ENCODE results near the gene LCTL. TPM values are rescaled to one million over a fixed set of nuclear protein-coding genes. Genes with fewer than 3 reads are reported as not detected.

Gene LCTL
- total RNA-seq, 1 experiment from 2014 or later = not detected

DNA sequence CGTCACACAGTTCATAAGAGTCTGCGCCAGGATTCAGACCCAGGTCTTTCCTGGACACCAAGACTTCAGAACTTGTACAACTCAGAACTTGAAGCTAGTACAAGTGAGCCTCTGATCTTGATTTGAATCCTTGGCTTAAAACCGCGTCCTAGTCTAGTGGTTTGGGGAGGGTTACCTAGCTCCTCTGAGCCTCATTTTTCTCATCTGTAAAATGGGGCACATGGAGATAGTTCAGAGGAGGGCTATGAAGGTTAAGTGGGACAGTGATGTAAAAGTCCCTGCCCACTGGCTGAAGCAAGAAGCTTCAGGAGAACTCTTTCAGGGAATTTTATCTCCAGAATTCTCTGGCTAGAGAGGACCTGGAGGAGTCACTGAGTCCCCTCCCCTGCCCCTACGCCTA is 48.7 kb upstream of the LCTL start:
- Histone ChIP-seq H3K27ac (ENCODE audit: low read length) (no peak overlapping the region), H3K4me3 (ENCODE audit: low read depth in 2 of 2, low read length in 2 of 2) (no peak overlapping the region), H3K4me1 (ENCODE audit: control insufficient read depth, insufficient read depth, low read length) (peaks cover 16% of the 10 kb centered on the region), H3K9me3 (ENCODE audit: control insufficient read depth, insufficient read depth, low read depth, low read length) (no peaks in the 10 kb centered on the region), H3K27me3 (ENCODE audit: control insufficient read depth, insufficient read depth, low read length) (no peaks in the 10 kb centered on the region), H3K36me3 (ENCODE audit: control insufficient read depth, insufficient read depth, low read length) (no peaks in the 10 kb centered on the region)
- DNase-seq (ENCODE audit: low read depth, low spot score) = no peak
- intact Hi-C loops (cut with micrococcal nuclease; ENCODE audit: unreplicated experiment) (no loop called here), in situ Hi-C loops (cut with HindIII; ENCODE audit: low pct_unique_long_range_greater_than_20kb, low sequenced_read_pairs) (no loop called here)
- ChIA-PET CTCF (interaction anchor here (0.9 kb wide), 1 partner anchor 84 kb away, joined by 4 read pairs; no protein-coding TSS in a partner anchor), POLR2A (no interaction called here)
- no TSS peak for BruUV-seq (replicated peaks)
- TF ChIP-seq, protein P1, sequence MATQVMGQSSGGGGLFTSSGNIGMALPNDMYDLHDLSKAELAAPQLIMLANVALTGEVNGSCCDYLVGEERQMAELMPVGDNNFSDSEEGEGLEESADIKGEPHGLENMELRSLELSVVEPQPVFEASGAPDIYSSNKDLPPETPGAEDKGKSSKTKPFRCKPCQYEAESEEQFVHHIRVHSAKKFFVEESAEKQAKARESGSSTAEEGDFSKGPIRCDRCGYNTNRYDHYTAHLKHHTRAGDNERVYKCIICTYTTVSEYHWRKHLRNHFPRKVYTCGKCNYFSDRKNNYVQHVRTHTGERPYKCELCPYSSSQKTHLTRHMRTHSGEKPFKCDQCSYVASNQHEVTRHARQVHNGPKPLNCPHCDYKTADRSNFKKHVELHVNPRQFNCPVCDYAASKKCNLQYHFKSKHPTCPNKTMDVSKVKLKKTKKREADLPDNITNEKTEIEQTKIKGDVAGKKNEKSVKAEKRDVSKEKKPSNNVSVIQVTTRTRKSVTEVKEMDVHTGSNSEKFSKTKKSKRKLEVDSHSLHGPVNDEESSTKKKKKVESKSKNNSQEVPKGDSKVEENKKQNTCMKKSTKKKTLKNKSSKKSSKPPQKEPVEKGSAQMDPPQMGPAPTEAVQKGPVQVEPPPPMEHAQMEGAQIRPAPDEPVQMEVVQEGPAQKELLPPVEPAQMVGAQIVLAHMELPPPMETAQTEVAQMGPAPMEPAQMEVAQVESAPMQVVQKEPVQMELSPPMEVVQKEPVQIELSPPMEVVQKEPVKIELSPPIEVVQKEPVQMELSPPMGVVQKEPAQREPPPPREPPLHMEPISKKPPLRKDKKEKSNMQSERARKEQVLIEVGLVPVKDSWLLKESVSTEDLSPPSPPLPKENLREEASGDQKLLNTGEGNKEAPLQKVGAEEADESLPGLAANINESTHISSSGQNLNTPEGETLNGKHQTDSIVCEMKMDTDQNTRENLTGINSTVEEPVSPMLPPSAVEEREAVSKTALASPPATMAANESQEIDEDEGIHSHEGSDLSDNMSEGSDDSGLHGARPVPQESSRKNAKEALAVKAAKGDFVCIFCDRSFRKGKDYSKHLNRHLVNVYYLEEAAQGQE (IDR thresholded peaks at IDR 0.05; ENCODE audit: insufficient read depth in 1 of 2, low read depth in 2 of 2, low read length in 1 of 2) = no peak
- TF ChIP-seq, protein P2, sequence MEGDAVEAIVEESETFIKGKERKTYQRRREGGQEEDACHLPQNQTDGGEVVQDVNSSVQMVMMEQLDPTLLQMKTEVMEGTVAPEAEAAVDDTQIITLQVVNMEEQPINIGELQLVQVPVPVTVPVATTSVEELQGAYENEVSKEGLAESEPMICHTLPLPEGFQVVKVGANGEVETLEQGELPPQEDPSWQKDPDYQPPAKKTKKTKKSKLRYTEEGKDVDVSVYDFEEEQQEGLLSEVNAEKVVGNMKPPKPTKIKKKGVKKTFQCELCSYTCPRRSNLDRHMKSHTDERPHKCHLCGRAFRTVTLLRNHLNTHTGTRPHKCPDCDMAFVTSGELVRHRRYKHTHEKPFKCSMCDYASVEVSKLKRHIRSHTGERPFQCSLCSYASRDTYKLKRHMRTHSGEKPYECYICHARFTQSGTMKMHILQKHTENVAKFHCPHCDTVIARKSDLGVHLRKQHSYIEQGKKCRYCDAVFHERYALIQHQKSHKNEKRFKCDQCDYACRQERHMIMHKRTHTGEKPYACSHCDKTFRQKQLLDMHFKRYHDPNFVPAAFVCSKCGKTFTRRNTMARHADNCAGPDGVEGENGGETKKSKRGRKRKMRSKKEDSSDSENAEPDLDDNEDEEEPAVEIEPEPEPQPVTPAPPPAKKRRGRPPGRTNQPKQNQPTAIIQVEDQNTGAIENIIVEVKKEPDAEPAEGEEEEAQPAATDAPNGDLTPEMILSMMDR (IDR thresholded peaks at IDR 0.05) = no peak
- no peak for TF ChIP-seq POLR2AphosphoS5 (IDR thresholded peaks at IDR 0.05; ENCODE audit: low read depth, low read length)
- TF ChIP-seq SIN3A (IDR thresholded peaks at IDR 0.05; ENCODE audit: borderline replicate concordance, insufficient read depth, low read depth, low read length) = no peak
- TF ChIP-seq TCF7L2 (IDR thresholded peaks at IDR 0.05; ENCODE audit: low read depth, low read length) = no peak
- no peak for ATAC-seq

- ChIA-PET POLR2A (no interaction called here), CTCF (interaction anchor here (0.9 kb wide), 1 partner anchor 84 kb away, joined by 4 read pairs; no protein-coding TSS in a partner anchor)
- no TSS peak for BruUV-seq (replicated peaks)
- Histone ChIP-seq H3K27me3 (ENCODE audit: control insufficient read depth, insufficient read depth, low read length) (no peaks in the 10 kb centered on the region), H3K36me3 (ENCODE audit: control insufficient read depth, insufficient read depth, low read length) (no peaks in the 10 kb centered on the region), H3K4me1 (ENCODE audit: control insufficient read depth, insufficient read depth, low read length) (peaks cover 13% of the 10 kb centered on the region), H3K4me3 (ENCODE audit: low read depth in 2 of 2, low read length in 2 of 2) (no peak overlapping the region), H3K9me3 (ENCODE audit: control insufficient read depth, insufficient read depth, low read depth, low read length) (no peaks in the 10 kb centered on the region), H3K27ac (ENCODE audit: low read length) (no peak overlapping the region)
- in situ Hi-C loops (cut with HindIII; ENCODE audit: low pct_unique_long_range_greater_than_20kb, low sequenced_read_pairs) (no loop called here), intact Hi-C loops (cut with micrococcal nuclease; ENCODE audit: unreplicated experiment) (no loop called here)
- DNase-seq (ENCODE audit: low read depth, low spot score) (no peak), ATAC-seq (no peak)
- no peak for TF ChIP-seq TCF7L2 (IDR thresholded peaks at IDR 0.05; ENCODE audit: low read depth, low read length)
- TF ChIP-seq SIN3A (IDR thresholded peaks at IDR 0.05; ENCODE audit: borderline replicate concordance, insufficient read depth, low read depth, low read length) = no peak
- TF ChIP-seq, protein P1 (IDR thresholded peaks at IDR 0.05; ENCODE audit: insufficient read depth in 1 of 2, low read depth in 2 of 2, low read length in 1 of 2) = no peak
- TF ChIP-seq, protein P2 (IDR thresholded peaks at IDR 0.05) = no peak
- no peak for TF ChIP-seq POLR2AphosphoS5 (IDR thresholded peaks at IDR 0.05; ENCODE audit: low read depth, low read length)
Measured at GRCh38 chr15:66613743-66614142, 47.9 kb upstream of the LCTL start.
